GM18867 (cell line): ENCODE measurements around the gene RHOH.

Source experiments
- ATAC-seq: cut with Tn5 transposase; IDR thresholded peaks from one replicate; pipeline ENCODE4 v1.9.1; 2021; ENCODE audit warnings: mild to moderate bottlenecking, moderate library complexity; ENCODE audit not compliant: unreplicated experiment

Gene RHOH

GRCh38 chr4:40232610-40233009, 35.8 kb downstream of the RHOH start:
- no peak for ATAC-seq

DNA sequence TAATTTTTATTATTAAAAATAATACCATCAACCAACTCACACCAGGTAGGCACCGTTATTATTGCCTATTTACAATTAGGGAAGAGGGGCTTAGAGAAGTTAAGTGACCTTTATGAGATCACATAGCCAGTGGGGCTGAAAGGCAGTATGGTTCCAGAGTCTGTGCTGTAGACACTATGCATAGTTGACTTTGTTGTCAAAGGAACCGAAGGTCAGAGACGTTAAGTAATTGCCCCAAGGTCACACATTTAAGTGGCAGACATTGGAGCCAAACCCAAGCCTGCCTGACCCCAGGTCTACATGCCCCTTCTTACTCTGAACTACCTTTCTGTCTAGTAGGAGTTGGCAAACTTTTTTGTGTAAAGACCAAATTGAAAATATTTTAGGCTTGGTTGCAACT, 36.4 kb downstream of the RHOH start:
- no peak for ATAC-seq

- no peak for ATAC-seq
Observed at GRCh38 chr4:40234519-40235039, 37.7 kb downstream of the RHOH start.

- ATAC-seq, result no peak
Observed at GRCh38 chr4:40238008-40238699, 41.3 kb downstream of the RHOH start.

DNA sequence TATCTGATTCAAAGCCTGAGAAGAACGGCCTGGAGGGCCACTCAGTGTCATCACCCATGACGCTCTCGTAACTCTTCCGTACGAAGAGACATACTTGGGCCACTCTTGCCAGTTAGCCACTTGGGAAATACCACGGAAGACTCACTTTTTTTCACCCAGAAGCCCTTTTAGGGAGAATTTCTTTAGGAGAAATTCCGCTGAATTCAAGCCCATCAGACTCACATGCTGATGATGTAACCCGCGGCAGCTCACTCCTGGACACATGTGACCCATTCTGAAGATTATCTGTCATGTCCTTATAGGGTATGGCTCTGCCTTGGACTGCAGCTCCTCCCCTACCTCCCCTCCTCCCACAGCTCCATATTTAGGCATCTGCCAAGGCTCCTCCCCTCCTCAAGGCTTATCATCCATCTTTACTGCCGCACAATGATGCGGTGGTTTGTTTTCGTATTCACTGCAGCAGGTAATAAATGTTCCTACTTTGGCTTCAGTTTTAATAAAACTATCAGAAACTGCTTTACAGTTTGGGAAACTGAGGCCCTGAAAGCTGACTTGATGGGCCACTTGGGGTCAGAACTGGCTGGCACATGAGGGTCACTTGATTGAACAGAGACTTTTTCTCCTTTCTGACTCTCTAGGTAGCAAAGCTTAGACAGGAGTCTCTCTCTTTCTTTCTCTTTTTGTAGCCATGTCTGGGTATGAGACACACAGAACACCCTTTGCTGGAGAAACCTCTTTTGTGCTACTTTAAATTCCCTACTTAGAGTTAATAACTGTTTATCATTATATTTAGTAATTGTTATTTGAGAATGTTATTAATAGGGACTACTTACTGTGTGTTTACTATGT, 42.1 kb downstream of the RHOH start:
- no peak for ATAC-seq

DNA sequence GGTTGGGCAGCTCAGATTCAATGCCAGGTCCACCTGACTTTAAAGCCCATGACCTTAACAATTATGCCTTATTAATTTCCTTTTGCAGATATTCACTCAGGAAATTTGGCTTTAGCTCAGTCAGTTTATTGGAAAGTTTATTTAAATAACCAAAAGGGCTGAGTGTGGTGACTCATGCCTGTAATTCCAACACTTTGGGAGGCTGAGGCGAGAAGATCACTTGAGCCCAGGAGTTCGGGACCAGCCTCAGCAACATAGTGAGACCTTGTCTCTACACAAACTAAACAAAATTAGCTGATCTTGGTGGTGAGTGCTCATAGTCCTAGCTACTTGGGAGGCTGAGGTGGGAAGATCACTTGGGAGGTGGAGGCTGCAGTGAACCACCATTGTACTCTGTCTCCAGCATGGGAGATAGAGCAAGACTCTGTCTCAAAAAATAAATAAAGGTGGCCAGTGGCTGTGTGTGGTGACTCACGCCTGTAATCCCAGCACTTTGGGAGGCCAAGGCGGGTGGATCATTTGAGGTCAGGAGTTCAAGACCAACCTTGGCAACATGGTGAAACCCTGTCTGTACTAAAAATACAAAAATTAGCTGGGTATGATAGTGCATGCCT, 43.3 kb downstream of the RHOH start:
- no peak for ATAC-seq

DNA sequence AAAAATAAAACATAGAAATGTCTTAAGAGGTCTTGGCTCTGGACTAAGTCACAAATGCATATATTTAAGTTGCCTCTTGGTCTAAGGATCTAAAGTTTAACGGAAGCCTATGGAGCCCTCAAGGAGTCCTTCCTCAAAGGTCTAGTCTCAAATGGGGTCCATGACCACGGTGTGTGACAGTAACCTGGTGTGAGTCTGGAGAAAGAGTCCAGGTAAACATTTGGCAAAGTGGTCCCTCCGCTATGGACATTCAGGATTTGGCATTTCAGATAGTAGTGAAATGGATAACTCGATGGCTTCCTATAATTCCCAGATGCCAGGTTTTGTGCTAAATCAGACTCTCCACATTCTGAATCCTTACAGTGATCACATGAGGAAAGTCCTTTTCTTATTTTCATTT, 44.2 kb downstream of the RHOH start:
- ATAC-seq, result no peak

DNA sequence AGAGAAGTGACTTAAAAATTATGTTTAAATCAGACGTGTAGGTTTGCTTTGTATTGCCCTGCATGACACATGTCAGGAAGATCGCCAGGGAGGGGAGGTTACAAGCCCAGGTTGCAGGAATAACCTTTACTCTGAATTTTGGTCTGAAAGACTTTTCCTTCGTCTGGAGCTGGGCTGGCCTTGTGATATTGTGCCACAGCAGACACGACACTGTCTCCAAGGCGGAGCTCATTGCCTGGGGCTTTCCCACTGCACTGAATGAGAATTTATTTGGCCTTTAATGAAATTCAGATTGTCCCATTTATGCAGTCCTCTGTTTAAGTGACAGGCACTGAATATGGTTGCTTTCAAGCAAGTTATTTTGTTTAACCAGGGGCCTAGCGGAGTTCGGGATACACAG, 45.1 kb downstream of the RHOH start:
- ATAC-seq, result no peak

DNA sequence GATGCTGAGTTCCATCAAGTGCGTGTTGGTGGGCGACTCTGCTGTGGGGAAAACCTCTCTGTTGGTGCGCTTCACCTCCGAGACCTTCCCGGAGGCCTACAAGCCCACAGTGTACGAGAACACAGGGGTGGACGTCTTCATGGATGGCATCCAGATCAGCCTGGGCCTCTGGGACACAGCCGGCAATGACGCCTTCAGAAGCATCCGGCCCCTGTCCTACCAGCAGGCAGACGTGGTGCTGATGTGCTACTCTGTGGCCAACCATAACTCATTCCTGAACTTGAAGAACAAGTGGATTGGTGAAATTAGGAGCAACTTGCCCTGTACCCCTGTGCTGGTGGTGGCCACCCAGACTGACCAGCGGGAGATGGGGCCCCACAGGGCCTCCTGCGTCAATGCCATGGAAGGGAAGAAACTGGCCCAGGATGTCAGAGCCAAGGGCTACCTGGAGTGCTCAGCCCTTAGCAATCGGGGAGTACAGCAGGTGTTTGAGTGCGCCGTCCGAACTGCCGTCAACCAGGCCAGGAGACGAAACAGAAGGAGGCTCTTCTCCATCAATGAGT, 46.6 kb downstream of the RHOH start:
- no peak for ATAC-seq

- ATAC-seq, result no peak
Observed at GRCh38 chr4:40244606-40245005, 47.8 kb downstream of the RHOH start.

- ATAC-seq, result no peak
Observed at GRCh38 chr4:40245550-40245949, 48.7 kb downstream of the RHOH start.

DNA sequence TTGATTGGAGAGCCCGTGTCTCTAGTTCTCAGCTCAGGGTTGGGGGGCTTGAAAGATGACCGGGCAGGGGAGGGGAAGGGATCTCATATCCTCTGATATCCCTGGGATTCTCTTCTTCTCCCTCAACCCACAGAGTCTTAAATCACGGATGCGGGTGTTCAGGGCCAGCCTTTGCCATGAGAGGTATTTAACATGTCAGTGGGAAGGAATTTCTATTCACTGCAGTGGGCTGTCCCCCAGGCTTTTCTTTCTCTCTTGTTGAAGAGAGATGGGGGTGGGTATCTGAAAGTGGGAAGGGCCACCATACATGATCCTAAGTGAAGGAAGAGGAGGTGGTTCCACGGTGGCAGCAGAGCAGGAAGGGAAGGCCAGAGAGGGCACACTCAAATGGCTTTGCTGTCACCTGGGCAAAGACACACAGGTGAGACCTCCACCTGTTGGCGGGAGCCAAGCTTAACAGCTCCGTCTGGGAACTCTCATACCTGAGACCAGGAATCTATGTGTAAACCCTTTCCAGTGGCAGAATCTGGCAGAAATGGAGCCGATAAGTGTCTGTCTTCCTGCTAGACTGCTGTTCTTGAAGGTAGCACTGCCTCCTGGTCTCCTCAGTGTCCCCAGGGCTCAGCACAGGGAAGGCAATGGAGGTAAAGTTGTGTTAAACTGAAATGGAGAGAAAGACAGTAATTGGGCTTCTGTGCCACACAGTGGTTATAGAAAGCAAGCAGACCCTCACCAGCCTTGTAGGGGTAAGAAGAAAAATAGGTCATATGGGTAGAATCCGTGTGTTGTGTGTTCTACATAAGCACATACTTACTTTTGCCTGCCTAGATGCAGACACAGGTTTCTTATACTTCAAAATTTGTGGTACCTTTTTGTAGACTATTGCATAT, 49.4 kb downstream of the RHOH start:
- no peak for ATAC-seq

DNA sequence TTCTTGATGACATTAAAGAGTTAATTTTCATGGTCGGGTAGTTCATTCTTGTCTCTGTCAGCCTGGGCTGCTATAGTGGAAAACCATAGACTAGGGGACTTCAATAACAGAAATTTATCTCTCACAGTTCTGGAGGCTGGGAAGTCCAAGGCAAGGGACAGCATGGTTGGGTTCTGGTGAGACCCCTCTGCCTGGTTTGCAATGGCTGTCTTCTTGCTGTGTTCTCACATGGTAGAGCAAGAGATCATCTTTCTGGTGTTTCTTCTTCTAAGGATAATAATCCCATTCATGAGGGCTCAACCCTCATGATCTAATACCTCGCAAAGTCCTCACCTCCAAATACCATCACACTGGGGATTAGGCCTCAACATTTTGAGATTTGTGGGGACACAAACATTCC, 50.1 kb downstream of the RHOH start:
- no peak for ATAC-seq

GRCh38 chr4:40247350-40247749, 50.5 kb downstream of the RHOH start:
- ATAC-seq, result no peak

GRCh38 chr4:40251366-40251765, 54.5 kb downstream of the RHOH start:
- ATAC-seq, result no peak

- no peak for ATAC-seq
Observed at GRCh38 chr4:40253906-40254305, 57.1 kb downstream of the RHOH start.

GRCh38 chr4:40254608-40255392, 58.0 kb downstream of the RHOH start:
- no peak for ATAC-seq

DNA sequence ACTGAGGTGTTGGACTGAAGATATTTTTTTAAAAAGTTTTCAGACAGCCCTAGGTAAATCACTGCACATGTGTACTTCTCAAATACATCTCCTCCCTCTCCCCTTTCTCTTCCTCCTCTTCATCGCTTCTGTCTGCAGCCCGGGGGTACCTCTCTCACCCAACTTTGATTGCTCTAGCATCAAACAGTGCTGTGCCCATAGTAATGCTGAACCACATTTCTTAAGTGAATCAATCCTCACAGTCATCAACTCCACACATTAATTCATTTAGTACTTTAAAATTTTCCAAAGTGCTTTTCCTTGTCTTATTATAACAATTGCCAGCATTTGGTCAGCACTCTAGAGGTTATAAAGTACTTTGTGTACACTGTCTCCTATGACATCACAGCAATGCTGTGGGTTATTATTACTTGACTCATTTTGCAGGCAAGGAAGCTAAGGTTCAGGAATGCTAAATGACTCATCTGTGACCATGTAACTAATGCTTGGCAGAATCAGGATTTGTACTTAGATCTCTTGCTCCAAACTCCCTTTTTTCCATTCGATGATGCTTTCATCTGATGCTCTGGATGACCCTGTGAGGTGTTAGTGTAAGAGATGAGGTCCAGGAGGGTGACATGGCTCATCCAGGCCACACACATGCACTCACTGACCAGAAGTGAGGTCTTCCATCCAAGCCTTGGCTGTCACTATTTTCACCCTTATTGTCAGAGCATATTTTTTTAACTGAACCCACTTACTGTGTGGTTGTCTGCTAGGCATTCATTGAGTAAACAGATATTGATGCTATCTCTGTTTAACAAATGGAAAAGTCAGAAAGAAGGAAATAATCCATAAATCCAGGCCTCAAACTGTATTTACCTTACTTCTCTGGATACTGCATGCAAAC, 58.8 kb downstream of the RHOH start:
- ATAC-seq, result no peak

- ATAC-seq, result no peak
Observed at GRCh38 chr4:40256329-40256728, 59.5 kb downstream of the RHOH start.
